K562 (cell line): ENCODE results near the gene CAST.

ENCODE experiments used
- E2F8 ChIP-seq: fragments of 450-650 bp; IDR thresholded peaks from 2 replicates; pipeline ENCODE4 v1.7.1; 2018; ENCODE audit warnings: mild to moderate bottlenecking, low read depth; ENCODE audit not compliant: partially characterized antibody
- HMG20A ChIP-seq: fragments of 450-650 bp; formaldehyde crosslinking; conservative IDR thresholded peaks from 2 replicates; pipeline ENCODE4 v1.4.0; 2020; ENCODE audit warnings: mild to moderate bottlenecking, mixed read lengths
- MYC ChIP-seq, 2 experiments: fragments of 250-450 bp in 1 of 2; sonication (Bioruptor Pico) in 1 of 2; IDR thresholded peaks; 2 replicates each; pipeline versions ENCODE4 v1.5.1 to v1.6.1; 2012 to 2021; ENCODE audit warnings: low read depth in 2 of 2, borderline replicate concordance in 1 of 2, improper control_type of control experiment in 1 of 2, low read length in 1 of 2, mild to moderate bottlenecking in 1 of 2, moderate library complexity in 1 of 2
- POLR2A ChIP-seq: fragments of 450-650 bp; conservative IDR thresholded peaks from 2 replicates; pipeline ENCODE4 v1.6.1; 2016
- SAFB2 ChIP-seq: fragments of 200-400 bp; formaldehyde crosslinking; IDR thresholded peaks from 2 replicates; pipeline ENCODE4 v1.6.1; 2018; ENCODE audit warnings: borderline replicate concordance, low read length, low read depth, moderate library complexity; ENCODE audit not compliant: severe bottlenecking
- SIN3B ChIP-seq: fragments of 450-650 bp; IDR thresholded peaks from 2 replicates; pipeline ENCODE4 v1.6.1; 2017; ENCODE audit warnings: low read depth, mild to moderate bottlenecking, moderate library complexity
- SIX5 ChIP-seq, 2 experiments: IDR thresholded peaks; 2 replicates each; pipeline ENCODE4 v1.6.1; 2011; ENCODE audit warnings: low read length in 2 of 2, borderline replicate concordance in 1 of 2, low read depth in 1 of 2, mild to moderate bottlenecking in 1 of 2, moderate library complexity in 1 of 2; ENCODE audit not compliant: insufficient read depth in 1 of 2
- WHSC1 ChIP-seq: IDR thresholded peaks from one replicate; pipeline ENCODE4 v1.6.1; 2012; ENCODE audit warnings: low read length, control low read depth, inconsistent platforms
- ZNF274 ChIP-seq: IDR thresholded peaks from 2 replicates; pipeline ENCODE4 v1.6.1; 2011; ENCODE audit warnings: low read depth, mild to moderate bottlenecking, low read length, moderate library complexity, borderline replicate concordance
- TF ChIP-seq, protein P1 (sequence below): fragments of 450-650 bp; IDR thresholded peaks from 2 replicates; pipeline ENCODE4 v1.6.1; 2016; ENCODE audit warnings: low read depth

DNA sequence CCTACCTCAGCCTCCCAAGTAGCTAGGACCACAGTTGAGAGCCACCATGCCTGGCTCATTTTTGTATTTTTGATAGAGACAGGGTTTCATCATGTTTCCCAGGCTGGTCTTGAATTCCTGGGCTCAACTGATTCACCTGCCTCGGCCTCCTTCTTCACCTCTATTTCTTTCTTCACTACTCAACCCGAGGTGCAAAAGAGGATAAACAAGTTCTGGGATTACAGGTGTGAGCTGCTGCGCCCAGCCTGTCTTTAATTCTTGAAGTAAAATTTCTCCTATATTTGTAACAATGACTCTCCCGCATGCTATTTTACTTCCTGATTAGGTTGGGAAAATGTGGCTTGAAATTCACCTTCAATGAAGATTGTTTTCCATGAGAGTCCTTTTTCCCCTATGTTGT lies 46.4 kb downstream of the CAST start:
- TF ChIP-seq POLR2A (no peak), SIX5 (IDR thresholded peaks at IDR 0.05; ENCODE audit: borderline replicate concordance in 1 of 2, insufficient read depth in 1 of 2, low read depth in 1 of 2, low read length in 2 of 2) (no peak), SIN3B (no peak), WHSC1 (no peak), SAFB2 (no peak), MYC (IDR thresholded peaks at IDR 0.05; ENCODE audit: low read depth, low read length) (no peak), MYC (CRISPR knock-in tag; IDR thresholded peaks at IDR 0.05; ENCODE audit: borderline replicate concordance, low read depth) (no peak), HMG20A (CRISPR knock-in tag) (no peak), ZNF274 (no peak), E2F8 (no peak)
- TF ChIP-seq, protein P1, sequence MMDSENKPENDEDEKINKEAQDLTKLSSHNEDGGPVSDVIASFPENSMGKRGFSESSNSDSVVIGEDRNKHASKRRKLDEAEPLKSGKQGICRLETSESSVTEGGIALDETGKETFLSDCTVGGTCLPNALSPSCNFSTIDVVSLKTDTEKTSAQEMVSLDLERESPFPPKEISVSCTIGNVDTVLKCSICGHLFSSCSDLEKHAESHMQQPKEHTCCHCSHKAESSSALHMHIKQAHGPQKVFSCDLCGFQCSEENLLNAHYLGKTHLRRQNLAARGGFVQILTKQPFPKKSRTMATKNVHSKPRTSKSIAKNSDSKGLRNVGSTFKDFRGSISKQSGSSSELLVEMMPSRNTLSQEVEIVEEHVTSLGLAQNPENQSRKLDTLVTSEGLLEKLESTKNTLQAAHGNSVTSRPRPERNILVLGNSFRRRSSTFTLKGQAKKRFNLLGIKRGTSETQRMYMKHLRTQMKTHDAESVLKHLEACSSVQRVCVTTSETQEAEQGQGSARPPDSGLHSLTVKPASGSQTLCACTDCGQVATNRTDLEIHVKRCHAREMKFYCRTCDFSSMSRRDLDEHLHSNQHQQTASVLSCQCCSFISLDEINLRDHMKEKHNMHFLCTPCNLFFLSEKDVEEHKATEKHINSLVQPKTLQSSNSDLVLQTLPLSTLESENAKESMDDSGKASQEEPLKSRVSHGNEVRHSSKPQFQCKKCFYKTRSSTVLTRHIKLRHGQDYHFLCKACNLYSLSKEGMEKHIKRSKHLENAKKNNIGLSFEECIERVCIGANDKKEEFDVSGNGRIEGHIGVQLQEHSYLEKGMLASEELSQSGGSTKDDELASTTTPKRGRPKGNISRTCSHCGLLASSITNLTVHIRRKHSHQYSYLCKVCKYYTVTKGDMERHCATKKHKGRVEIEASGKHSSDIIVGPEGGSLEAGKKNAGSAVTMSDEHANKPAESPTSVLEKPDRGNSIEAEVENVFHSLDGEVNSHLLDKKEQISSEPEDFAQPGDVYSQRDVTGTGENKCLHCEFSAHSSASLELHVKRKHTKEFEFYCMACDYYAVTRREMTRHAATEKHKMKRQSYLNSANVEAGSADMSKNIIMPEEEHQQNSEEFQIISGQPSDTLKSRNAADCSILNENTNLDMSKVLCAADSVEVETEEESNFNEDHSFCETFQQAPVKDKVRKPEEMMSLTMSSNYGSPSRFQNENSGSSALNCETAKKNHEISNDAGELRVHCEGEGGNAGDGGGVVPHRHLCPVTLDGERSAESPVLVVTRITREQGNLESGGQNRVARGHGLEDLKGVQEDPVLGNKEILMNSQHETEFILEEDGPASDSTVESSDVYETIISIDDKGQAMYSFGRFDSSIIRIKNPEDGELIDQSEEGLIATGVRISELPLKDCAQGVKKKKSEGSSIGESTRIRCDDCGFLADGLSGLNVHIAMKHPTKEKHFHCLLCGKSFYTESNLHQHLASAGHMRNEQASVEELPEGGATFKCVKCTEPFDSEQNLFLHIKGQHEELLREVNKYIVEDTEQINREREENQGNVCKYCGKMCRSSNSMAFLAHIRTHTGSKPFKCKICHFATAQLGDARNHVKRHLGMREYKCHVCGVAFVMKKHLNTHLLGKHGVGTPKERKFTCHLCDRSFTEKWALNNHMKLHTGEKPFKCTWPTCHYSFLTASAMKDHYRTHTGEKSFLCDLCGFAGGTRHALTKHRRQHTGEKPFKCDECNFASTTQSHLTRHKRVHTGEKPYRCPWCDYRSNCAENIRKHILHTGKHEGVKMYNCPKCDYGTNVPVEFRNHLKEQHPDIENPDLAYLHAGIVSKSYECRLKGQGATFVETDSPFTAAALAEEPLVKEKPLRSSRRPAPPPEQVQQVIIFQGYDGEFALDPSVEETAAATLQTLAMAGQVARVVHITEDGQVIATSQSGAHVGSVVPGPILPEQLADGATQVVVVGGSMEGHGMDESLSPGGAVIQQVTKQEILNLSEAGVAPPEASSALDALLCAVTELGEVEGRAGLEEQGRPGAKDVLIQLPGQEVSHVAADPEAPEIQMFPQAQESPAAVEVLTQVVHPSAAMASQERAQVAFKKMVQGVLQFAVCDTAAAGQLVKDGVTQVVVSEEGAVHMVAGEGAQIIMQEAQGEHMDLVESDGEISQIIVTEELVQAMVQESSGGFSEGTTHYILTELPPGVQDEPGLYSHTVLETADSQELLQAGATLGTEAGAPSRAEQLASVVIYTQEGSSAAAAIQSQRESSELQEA, result no peak
